Trophoblast cell (in vitro differentiated cells and primary cell): ENCODE measurements around the gene SEMA7A.

ENCODE experiments used
- DNase-seq, 2 donors: peaks; one replicate each; pipeline ENCODE4 v3.0.0-alpha.2; 2016
- H2AFZ ChIP-seq: 2 replicates; pipeline ENCODE4 v1.6.1; 2013; ENCODE audit warnings: low read length, moderate library complexity, mild to moderate bottlenecking; ENCODE audit not compliant: insufficient read depth, poor library complexity
- H2AK5ac ChIP-seq: 2 replicates; pipeline ENCODE4 v1.6.1; 2013; ENCODE audit warnings: mild to moderate bottlenecking, low read length
- H2BK120ac ChIP-seq: 2 replicates; pipeline ENCODE4 v1.6.1; 2013; ENCODE audit warnings: low read length, mild to moderate bottlenecking, moderate library complexity; ENCODE audit not compliant: insufficient read depth, poor library complexity
- H2BK12ac ChIP-seq: 2 replicates; pipeline ENCODE4 v1.6.1; 2013; ENCODE audit warnings: mild to moderate bottlenecking, low read length, moderate library complexity
- H2BK5ac ChIP-seq: 2 replicates; pipeline ENCODE4 v1.6.1; 2013; ENCODE audit warnings: low read length, low read depth, moderate library complexity, mild to moderate bottlenecking; ENCODE audit not compliant: poor library complexity
- H3K14ac ChIP-seq: 2 replicates; pipeline ENCODE4 v1.6.1; 2013; ENCODE audit warnings: mild to moderate bottlenecking, low read length
- H3K18ac ChIP-seq: 2 replicates; pipeline ENCODE4 v1.6.1; 2013; ENCODE audit warnings: mild to moderate bottlenecking, low read length
- H3K23ac ChIP-seq: 2 replicates; pipeline ENCODE4 v1.6.1; 2013; ENCODE audit warnings: low read length
- H3K27ac ChIP-seq: 2 replicates; pipeline ENCODE4 v1.5.1; 2013; ENCODE audit warnings: low read depth, mild to moderate bottlenecking, inconsistent platforms, low read length, moderate library complexity
- H3K27me3 ChIP-seq: 2 replicates; pipeline ENCODE4 v1.6.1; 2013; ENCODE audit warnings: inconsistent platforms, mild to moderate bottlenecking, low read length, moderate library complexity; ENCODE audit not compliant: insufficient read depth
- H3K36me3 ChIP-seq, 2 experiments: 1 replicate in 1 of 2; 2 replicates in 1 of 2; pipeline ENCODE4 v1.6.1; 2013; ENCODE audit warnings: low read length in 2 of 2, mild to moderate bottlenecking in 2 of 2, moderate library complexity in 1 of 2; ENCODE audit not compliant: insufficient read depth in 2 of 2, control insufficient read depth in 1 of 2
- H3K4ac ChIP-seq: 2 replicates; pipeline ENCODE4 v1.6.1; 2013; ENCODE audit warnings: low read depth, mild to moderate bottlenecking, low read length, moderate library complexity
- H3K4me1 ChIP-seq, 2 experiments: 1 replicate in 1 of 2; 2 replicates in 1 of 2; pipeline ENCODE4 v1.6.1; 2013; ENCODE audit warnings: low read length in 2 of 2, mild to moderate bottlenecking in 2 of 2, moderate library complexity in 1 of 2; ENCODE audit not compliant: insufficient read depth in 2 of 2, control insufficient read depth in 1 of 2
- H3K4me2 ChIP-seq: 2 replicates; pipeline ENCODE4 v1.6.1; 2013; ENCODE audit warnings: inconsistent platforms, mild to moderate bottlenecking, low read length, moderate library complexity
- H3K4me3 ChIP-seq: 2 replicates; pipeline ENCODE4 v1.5.1; 2013; ENCODE audit warnings: mild to moderate bottlenecking, low read depth, low read length, inconsistent platforms
- H3K79me1 ChIP-seq: one replicate; pipeline ENCODE4 v1.6.1; 2013; ENCODE audit warnings: low read length
- H3K79me2 ChIP-seq: 2 replicates; pipeline ENCODE4 v1.6.1; 2013; ENCODE audit warnings: low read length, mild to moderate bottlenecking; ENCODE audit not compliant: control insufficient read depth, insufficient read depth, poor library complexity
- H3K9ac ChIP-seq: 2 replicates; pipeline ENCODE4 v1.6.1; 2013; ENCODE audit warnings: mild to moderate bottlenecking, low read length
- H3K9me3 ChIP-seq: 2 replicates; pipeline ENCODE4 v1.6.1; 2013; ENCODE audit warnings: low read depth, mild to moderate bottlenecking, control low read depth, inconsistent platforms, low read length; ENCODE audit not compliant: insufficient read depth
- H4K12ac ChIP-seq: 2 replicates; pipeline ENCODE4 v1.6.1; 2013; ENCODE audit warnings: low read depth, mild to moderate bottlenecking, low read length, moderate library complexity
- H4K8ac ChIP-seq: 2 replicates; pipeline ENCODE4 v1.6.1; 2013; ENCODE audit warnings: low read depth, mild to moderate bottlenecking, low read length, moderate library complexity
- H4K91ac ChIP-seq: one replicate; pipeline ENCODE4 v1.6.1; 2013; ENCODE audit warnings: low read depth, mild to moderate bottlenecking, low read length, moderate library complexity
- WGBS: extraction: QIAGEN DNeasy Blood & Tissue Kit; methylation state at CpG from one replicate; pipeline ENCODE4 v1.1.7; 2013; ENCODE audit warnings: missing lambda C conversion rate; ENCODE audit not compliant: insufficient read length, insufficient coverage; ENCODE audit errors: extremely low coverage; 5-methylcytosine and 5-hydroxymethylcytosine counted together

Gene SEMA7A

DNA sequence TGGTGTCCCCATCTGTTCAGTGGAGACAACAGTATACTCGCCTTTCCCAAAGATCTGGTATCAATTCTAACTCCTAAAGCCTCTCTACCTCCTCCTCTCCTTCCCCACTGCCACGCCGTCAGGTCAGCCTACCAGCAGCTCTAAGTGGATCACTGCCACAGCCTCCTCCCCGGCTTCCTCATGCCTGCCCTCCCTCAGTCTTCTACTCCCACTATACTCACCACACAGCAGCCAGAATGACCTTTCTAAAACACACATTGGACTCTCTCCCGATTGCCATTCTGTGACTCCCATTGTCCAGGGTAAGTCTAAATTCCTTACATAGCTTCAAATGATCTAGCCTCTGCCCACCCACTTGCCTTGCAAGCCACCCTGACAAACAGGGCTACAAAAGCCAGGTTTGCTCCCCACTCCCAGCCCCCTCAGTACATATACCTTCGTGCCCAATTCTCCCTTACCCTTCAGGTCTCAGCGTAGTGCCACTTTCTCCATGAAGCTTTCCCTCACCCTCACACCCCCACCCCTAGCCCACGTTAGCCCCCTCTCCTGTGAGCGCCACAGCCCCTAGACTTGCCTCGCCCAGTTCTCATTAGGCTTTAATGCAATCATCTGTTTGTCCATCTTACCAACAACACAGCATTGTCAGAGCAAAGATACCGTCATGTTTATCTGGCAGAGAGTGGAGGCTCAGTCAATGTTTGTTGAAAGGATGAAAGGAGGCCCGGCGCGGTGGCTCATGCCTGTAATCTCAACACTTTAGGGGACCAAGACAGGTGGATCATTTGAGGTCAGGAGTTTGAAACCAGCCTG lies 9.5 kb upstream of the SEMA7A start:
- H2AK5ac ChIP-seq, result peak overlapping the region; percentile 15
- no peak overlapping the region for H4K8ac ChIP-seq
- H3K18ac ChIP-seq, result no peak overlapping the region
- H3K36me3 ChIP-seq, result peaks cover 17 to 24% of the 10 kb centered on the region in 2 experiments
- no peak overlapping the region for H2AFZ ChIP-seq
- H4K12ac ChIP-seq, result no peak overlapping the region
- no peak overlapping the region for H3K14ac ChIP-seq
- no peak overlapping the region for H2BK5ac ChIP-seq
- WGBS, result no CpG with 5 or more reads among the region's 14 CpGs
- H3K4me3 ChIP-seq, result no peak overlapping the region
- H3K9ac ChIP-seq, result no peak overlapping the region
- H3K4me2 ChIP-seq, result no peak overlapping the region
- no peaks in the 10 kb centered on the region for H3K27me3 ChIP-seq
- H2BK120ac ChIP-seq, result no peak overlapping the region
- no peak overlapping the region for H2BK12ac ChIP-seq
- peak overlapping the region; percentile 4 for H4K91ac ChIP-seq
- DNase-seq, result peak in 1 of 2 donors; percentile 27
- H3K27ac ChIP-seq, result no peak overlapping the region
- peaks cover 16 to 19% of the 10 kb centered on the region in 2 experiments for H3K4me1 ChIP-seq
- H3K79me1 ChIP-seq, result peaks cover 4% of the 10 kb centered on the region
- no peaks in the 10 kb centered on the region for H3K79me2 ChIP-seq
- no peak overlapping the region for H3K4ac ChIP-seq
- no peak overlapping the region for H3K23ac ChIP-seq
- H3K9me3 ChIP-seq, result no peaks in the 10 kb centered on the region

DNA sequence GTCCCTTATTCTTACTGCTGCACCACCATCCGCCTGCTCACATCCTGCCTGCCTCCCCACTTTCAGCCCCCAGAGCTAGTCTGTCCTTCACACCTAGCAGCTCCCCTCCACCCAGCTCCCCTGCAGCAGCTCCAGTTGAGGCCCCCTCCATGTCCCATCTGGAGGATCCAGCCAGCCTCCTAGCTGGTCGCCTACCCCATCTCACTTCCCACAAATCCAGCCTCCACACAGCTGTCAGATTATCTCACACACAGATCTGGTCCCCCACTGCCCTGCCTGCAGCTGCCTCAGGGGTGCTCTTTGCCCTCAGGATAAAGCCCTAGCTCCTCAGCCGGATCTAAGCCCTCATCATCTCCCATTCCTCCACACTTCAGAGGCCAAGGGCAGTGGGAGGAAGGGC lies 8.8 kb upstream of the SEMA7A start:
- Histone ChIP-seq H3K4ac (no peak overlapping the region), H4K91ac (no peak overlapping the region), H3K79me2 (no peaks in the 10 kb centered on the region), H3K79me1 (peaks cover 4% of the 10 kb centered on the region), H3K14ac (no peak overlapping the region), H3K4me1 (peaks cover 16 to 19% of the 10 kb centered on the region in 2 experiments), H2AFZ (no peak overlapping the region), H3K27ac (no peak overlapping the region), H3K4me3 (no peak overlapping the region), H2BK12ac (no peak overlapping the region), H3K18ac (no peak overlapping the region), H3K36me3 (peaks cover 12 to 20% of the 10 kb centered on the region in 2 experiments), H4K8ac (no peak overlapping the region), H3K4me2 (no peak overlapping the region), H3K27me3 (no peaks in the 10 kb centered on the region), H4K12ac (no peak overlapping the region), H3K9me3 (no peaks in the 10 kb centered on the region), H2AK5ac (peak overlapping the region; percentile 11), H2BK120ac (no peak overlapping the region), H3K9ac (no peak overlapping the region), H2BK5ac (no peak overlapping the region), H3K23ac (no peak overlapping the region)
- no CpG with 5 or more reads among the region's 3 CpGs for WGBS
- DNase-seq, result no peak

DNA sequence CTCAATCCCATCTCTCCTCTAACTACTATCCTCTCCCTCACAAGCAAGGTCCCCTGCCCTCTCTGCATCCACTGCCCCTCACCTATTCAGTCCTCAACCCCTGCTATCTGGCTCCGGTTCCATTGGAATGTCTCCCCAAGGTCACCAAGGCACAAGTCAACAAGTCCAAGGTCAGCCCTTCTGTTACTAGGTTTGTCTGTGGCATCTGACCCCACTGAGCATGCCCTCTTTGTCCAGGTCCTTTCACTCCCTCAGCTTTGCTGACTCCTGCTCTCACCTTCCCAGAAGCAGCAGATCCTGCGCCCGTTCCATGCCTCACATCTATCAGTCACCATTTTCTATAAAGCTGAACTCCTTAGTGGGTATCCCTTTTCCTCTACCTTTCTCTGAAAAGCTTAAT lies 8.3 kb upstream of the SEMA7A start:
- Histone ChIP-seq H2BK5ac (no peak overlapping the region), H3K4me1 (peaks cover 16 to 19% of the 10 kb centered on the region in 2 experiments), H2AK5ac (no peak overlapping the region), H3K79me1 (peaks cover 4% of the 10 kb centered on the region), H2BK12ac (peak overlapping the region; percentile 5), H3K14ac (no peak overlapping the region), H3K27ac (no peak overlapping the region), H3K9ac (no peak overlapping the region), H3K23ac (no peak overlapping the region), H3K4me3 (no peak overlapping the region), H2BK120ac (no peak overlapping the region), H3K27me3 (no peaks in the 10 kb centered on the region), H3K79me2 (no peaks in the 10 kb centered on the region), H2AFZ (no peak overlapping the region), H4K12ac (no peak overlapping the region), H4K8ac (no peak overlapping the region), H3K4ac (no peak overlapping the region), H3K18ac (no peak overlapping the region), H4K91ac (no peak overlapping the region), H3K36me3 (peaks cover 8 to 19% of the 10 kb centered on the region in 2 experiments), H3K9me3 (no peaks in the 10 kb centered on the region), H3K4me2 (no peak overlapping the region)
- no CpG with 5 or more reads among the region's 3 CpGs for WGBS
- no peak for DNase-seq

DNA sequence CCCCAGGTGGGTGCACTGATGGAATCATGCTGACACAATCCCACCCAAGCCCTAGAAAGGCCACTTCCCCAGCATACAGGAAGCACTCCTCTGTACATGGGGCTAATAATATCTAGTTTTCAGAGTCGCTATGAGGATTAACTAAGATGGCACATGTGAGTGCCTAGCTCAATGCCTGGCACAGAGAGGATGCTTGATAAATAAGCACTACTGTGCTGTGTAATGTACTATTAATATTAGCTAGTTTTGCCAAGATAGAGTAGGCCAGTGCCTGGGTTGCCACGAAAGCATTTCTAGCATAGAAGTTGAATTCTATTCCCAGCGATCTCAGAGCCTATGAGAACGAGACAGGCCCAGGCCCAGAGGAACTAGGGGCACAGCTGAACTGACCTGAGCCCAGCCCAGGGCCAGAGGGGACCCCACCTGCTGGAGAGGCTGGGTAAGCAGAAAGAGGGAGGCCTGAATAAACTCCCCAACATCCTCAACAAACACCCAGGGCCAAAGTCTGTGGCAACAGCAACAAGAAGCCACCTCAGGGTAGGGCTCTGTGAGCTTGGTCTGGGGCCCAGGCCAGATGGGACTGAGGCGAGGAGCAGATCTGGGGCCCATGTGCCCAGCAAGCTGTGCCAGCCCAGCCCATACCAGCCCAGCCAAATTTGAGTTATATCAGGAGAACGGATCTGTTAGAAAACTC lies 7.6 kb upstream of the SEMA7A start:
- WGBS, result no CpG with 5 or more reads among the region's 6 CpGs
- no peak overlapping the region for H2BK120ac ChIP-seq
- peaks cover 16 to 19% of the 10 kb centered on the region in 2 experiments for H3K4me1 ChIP-seq
- H4K8ac ChIP-seq, result no peak overlapping the region
- no peak overlapping the region for H3K4me2 ChIP-seq
- no peak overlapping the region for H3K18ac ChIP-seq
- H3K79me1 ChIP-seq, result peaks cover 4% of the 10 kb centered on the region
- no peak overlapping the region for H3K4ac ChIP-seq
- H2AFZ ChIP-seq, result no peak overlapping the region
- no peak overlapping the region for H2BK12ac ChIP-seq
- H4K12ac ChIP-seq, result no peak overlapping the region
- H3K23ac ChIP-seq, result no peak overlapping the region
- H3K36me3 ChIP-seq, result peaks cover 8 to 16% of the 10 kb centered on the region in 2 experiments
- H3K9ac ChIP-seq, result no peak overlapping the region
- DNase-seq, result no peak
- H4K91ac ChIP-seq, result no peak overlapping the region
- H3K27me3 ChIP-seq, result no peaks in the 10 kb centered on the region
- no peaks in the 10 kb centered on the region for H3K79me2 ChIP-seq
- H2AK5ac ChIP-seq, result peak overlapping the region; percentile 56
- H2BK5ac ChIP-seq, result no peak overlapping the region
- H3K14ac ChIP-seq, result no peak overlapping the region
- H3K27ac ChIP-seq, result no peak overlapping the region
- no peaks in the 10 kb centered on the region for H3K9me3 ChIP-seq
- H3K4me3 ChIP-seq, result no peak overlapping the region
